Effector memory CD8-positive, alpha-beta T cell (primary cell): ENCODE results near the gene NSRP1.
"Not testable (repeated sequence)": the region's sequence is repeated elsewhere in the genome, so short reads cannot be mapped to it uniquely, and the experiment has no call there.

ENCODE experiments used
- ATAC-seq: fragments of 150-1000 bp; cut with Tn5 transposase; replicated peaks from 2 replicates; pipeline ENCODE4 v1.10.0; 2021; ENCODE audit warnings: mild to moderate bottlenecking, moderate library complexity
- DNase-seq, 3 experiments: peaks; one replicate each; pipeline ENCODE4 v3.0.0; 2021
- H3K27ac Mint-ChIP-seq, 2 donors: one replicate each; pipeline ENCODE4 v1.8.0; 2022; ENCODE audit warnings: mild to moderate bottlenecking in 2 of 2, mixed read lengths in 2 of 2, moderate library complexity in 2 of 2
- H3K27me3 Mint-ChIP-seq, 2 donors: one replicate each; pipeline ENCODE4 v1.8.0; 2022; ENCODE audit warnings: mixed read lengths in 2 of 2
- H3K36me3 Mint-ChIP-seq: one replicate; pipeline ENCODE4 v1.8.0; 2022; ENCODE audit warnings: mild to moderate bottlenecking, moderate library complexity, mixed read lengths; ENCODE audit not compliant: insufficient read depth
- H3K4me1 Mint-ChIP-seq, 2 donors: one replicate each; pipeline ENCODE4 v1.8.0; 2022; ENCODE audit warnings: low read depth in 2 of 2, mixed read lengths in 2 of 2
- H3K4me3 Mint-ChIP-seq, 2 donors: one replicate each; pipeline ENCODE4 v1.8.0; 2022; ENCODE audit warnings: mild to moderate bottlenecking in 2 of 2, mixed read lengths in 2 of 2, moderate library complexity in 2 of 2
- H3K9me3 Mint-ChIP-seq, 2 donors: one replicate each; pipeline ENCODE4 v1.8.0; 2022; ENCODE audit warnings: mixed read lengths in 2 of 2

Gene NSRP1

GRCh38 chr17:30222721-30223175 is 106.1 kb downstream of the NSRP1 start:
- no peak for ATAC-seq
- no peak for DNase-seq
- no peaks in the 10 kb centered on the region for H3K9me3 Mint-ChIP-seq
- H3K4me1 Mint-ChIP-seq: no peaks in the 10 kb centered on the region
- H3K27me3 Mint-ChIP-seq: peaks cover 23 to 40% of the 10 kb centered on the region in 2 donors
- H3K4me3 Mint-ChIP-seq: no peak overlapping the region
- H3K27ac Mint-ChIP-seq: no peak overlapping the region
- H3K36me3 Mint-ChIP-seq: no peaks in the 10 kb centered on the region

GRCh38 chr17:30224419-30224960 is 107.9 kb downstream of the NSRP1 start:
- no peak for ATAC-seq
- no peaks in the 10 kb centered on the region for H3K9me3 Mint-ChIP-seq
- no peak overlapping the region for H3K27ac Mint-ChIP-seq
- peaks cover 30 to 48% of the 10 kb centered on the region in 2 donors for H3K27me3 Mint-ChIP-seq
- H3K4me1 Mint-ChIP-seq: no peaks in the 10 kb centered on the region
- no peak for DNase-seq
- H3K4me3 Mint-ChIP-seq: no peak overlapping the region
- H3K36me3 Mint-ChIP-seq: no peaks in the 10 kb centered on the region

- Mint-ChIP-seq H3K4me1 (no peaks in the 10 kb centered on the region), H3K9me3 (no peaks in the 10 kb centered on the region), H3K27ac (no peak overlapping the region), H3K27me3 (peaks cover 31 to 55% of the 10 kb centered on the region in 2 donors), H3K4me3 (no peak overlapping the region), H3K36me3 (no peaks in the 10 kb centered on the region)
- no peak for ATAC-seq
- DNase-seq: no peak
Observed at GRCh38 chr17:30225112-30225511, 108.5 kb downstream of the NSRP1 start.

GRCh38 chr17:30225919-30226553 is 109.4 kb downstream of the NSRP1 start:
- ATAC-seq (no peak), DNase-seq (no peak)
- peaks cover 38 to 64% of the 10 kb centered on the region in 2 donors for H3K27me3 Mint-ChIP-seq
- H3K36me3 Mint-ChIP-seq: no peaks in the 10 kb centered on the region
- peak overlapping the region in 1 of 2 donors; percentile 42 for H3K27ac Mint-ChIP-seq
- H3K4me1 Mint-ChIP-seq: no peaks in the 10 kb centered on the region
- H3K4me3 Mint-ChIP-seq: no peak overlapping the region
- H3K9me3 Mint-ChIP-seq: no peaks in the 10 kb centered on the region

- peaks cover 42 to 63% of the 10 kb centered on the region in 2 donors for H3K27me3 Mint-ChIP-seq
- H3K36me3 Mint-ChIP-seq: no peaks in the 10 kb centered on the region
- H3K9me3 Mint-ChIP-seq: no peaks in the 10 kb centered on the region
- ATAC-seq (no peak), DNase-seq (no peak)
- no peak overlapping the region for H3K4me3 Mint-ChIP-seq
- no peaks in the 10 kb centered on the region for H3K4me1 Mint-ChIP-seq
- no peak overlapping the region for H3K27ac Mint-ChIP-seq
Observed at GRCh38 chr17:30226878-30227277, 110.3 kb downstream of the NSRP1 start.

GRCh38 chr17:30228011-30228410 is 111.4 kb downstream of the NSRP1 start:
- no peaks in the 10 kb centered on the region for H3K9me3 Mint-ChIP-seq
- DNase-seq: no peak
- no peaks in the 10 kb centered on the region for H3K36me3 Mint-ChIP-seq
- no peak overlapping the region for H3K4me3 Mint-ChIP-seq
- peaks cover 53 to 70% of the 10 kb centered on the region in 2 donors for H3K27me3 Mint-ChIP-seq
- H3K4me1 Mint-ChIP-seq: no peaks in the 10 kb centered on the region
- H3K27ac Mint-ChIP-seq: no peak overlapping the region
- no peak for ATAC-seq

- H3K27ac Mint-ChIP-seq: no peak overlapping the region
- H3K4me3 Mint-ChIP-seq: no peak overlapping the region
- no peak for DNase-seq
- H3K4me1 Mint-ChIP-seq: no peaks in the 10 kb centered on the region
- peaks cover 63 to 80% of the 10 kb centered on the region in 2 donors for H3K27me3 Mint-ChIP-seq
- no peaks in the 10 kb centered on the region for H3K36me3 Mint-ChIP-seq
- no peak for ATAC-seq
- no peaks in the 10 kb centered on the region for H3K9me3 Mint-ChIP-seq
Observed at GRCh38 chr17:30229012-30229411, 112.4 kb downstream of the NSRP1 start.

- DNase-seq, H3K4me1 Mint-ChIP-seq, H3K36me3 Mint-ChIP-seq, ATAC-seq, H3K9me3 Mint-ChIP-seq, H3K4me3 Mint-ChIP-seq, H3K27ac Mint-ChIP-seq: not testable (repeated sequence)
- H3K27me3 Mint-ChIP-seq: peaks cover 66 to 86% of the 10 kb centered on the region in 2 donors
Observed at GRCh38 chr17:30230009-30230408, 113.4 kb downstream of the NSRP1 start.

- Mint-ChIP-seq H3K9me3 (no peaks in the 10 kb centered on the region), H3K36me3 (no peaks in the 10 kb centered on the region), H3K4me3 (no peak overlapping the region), H3K4me1 (peaks cover 5 to 8% of the 10 kb centered on the region in 2 donors), H3K27me3 (peaks cover 63 to 84% of the 10 kb centered on the region in 2 donors), H3K27ac (no peak overlapping the region)
- no peak for DNase-seq
- ATAC-seq: no peak
Observed at GRCh38 chr17:30230596-30231125, 114.0 kb downstream of the NSRP1 start.

GRCh38 chr17:30232015-30232823 is 115.6 kb downstream of the NSRP1 start:
- H3K36me3 Mint-ChIP-seq: no peaks in the 10 kb centered on the region
- H3K4me1 Mint-ChIP-seq: peaks cover 8 to 16% of the 10 kb centered on the region in 2 donors
- ATAC-seq: no peak
- DNase-seq: no peak
- H3K27me3 Mint-ChIP-seq: peaks cover 65 to 93% of the 10 kb centered on the region in 2 donors
- no peaks in the 10 kb centered on the region for H3K9me3 Mint-ChIP-seq
- H3K27ac Mint-ChIP-seq: no peak overlapping the region
- H3K4me3 Mint-ChIP-seq: no peak overlapping the region

- H3K27ac Mint-ChIP-seq: no peak overlapping the region
- peaks cover 71 to 95% of the 10 kb centered on the region in 2 donors for H3K27me3 Mint-ChIP-seq
- no peak overlapping the region for H3K4me3 Mint-ChIP-seq
- ATAC-seq: no peak
- H3K9me3 Mint-ChIP-seq: no peaks in the 10 kb centered on the region
- DNase-seq: no peak
- H3K36me3 Mint-ChIP-seq: no peaks in the 10 kb centered on the region
- peaks cover 8 to 18% of the 10 kb centered on the region in 2 donors for H3K4me1 Mint-ChIP-seq
Observed at GRCh38 chr17:30232824-30233427, 116.3 kb downstream of the NSRP1 start.

- Mint-ChIP-seq H3K27me3 (peaks cover 70 to 95% of the 10 kb centered on the region in 2 donors), H3K36me3 (no peaks in the 10 kb centered on the region), H3K4me3 (no peak overlapping the region), H3K9me3 (no peaks in the 10 kb centered on the region), H3K4me1 (peaks cover 13 to 26% of the 10 kb centered on the region in 2 donors), H3K27ac (no peak overlapping the region)
- DNase-seq (no peak), ATAC-seq (no peak)
Observed at GRCh38 chr17:30234296-30234695, 117.7 kb downstream of the NSRP1 start.

- Mint-ChIP-seq H3K36me3 (no peaks in the 10 kb centered on the region), H3K4me1 (peaks cover 13 to 26% of the 10 kb centered on the region in 2 donors), H3K27ac (no peak overlapping the region), H3K9me3 (no peaks in the 10 kb centered on the region), H3K4me3 (peak overlapping the region; percentile 73), H3K27me3 (peaks cover 70 to 89% of the 10 kb centered on the region in 2 donors)
- ATAC-seq (no peak), DNase-seq (no peak)
Observed at GRCh38 chr17:30234964-30235363, 118.3 kb downstream of the NSRP1 start.
